Upper lobe of left lung (tissue), 6 donors: ENCODE measurements around the gene C2orf49. TPM values are rescaled to one million over a fixed set of nuclear protein-coding genes. Genes with fewer than 3 reads are reported as not detected.

Experiments
- ATAC-seq, 2 donors: fragments of 200-7000 bp; cut with Tn5 transposase; one replicate each; pipeline ENCODE4 v1.9.1; 2022; ENCODE audit warnings: mild to moderate bottlenecking in 2 of 2, moderate library complexity in 2 of 2; ENCODE audit not compliant: low FRiP score in 2 of 2
- DNase-seq, 2 donors: peaks; one replicate each; pipeline ENCODE4 v3.0.0-alpha.2; 2019 to 2020
- H3K27ac ChIP-seq, 4 donors: fragments of 200-600 bp; sonication (generic); one replicate each; pipeline ENCODE4 v1.5.1; 2016 to 2019
- H3K27me3 ChIP-seq, 4 donors: fragments of 200-600 bp; sonication (generic); one replicate each; pipeline ENCODE4 v1.5.1; 2017 to 2019
- H3K36me3 ChIP-seq, 4 donors: fragments of 200-600 bp; sonication (generic); one replicate each; pipeline ENCODE4 v1.5.1; 2016 to 2019
- H3K4me1 ChIP-seq, 4 donors: fragments of 200-600 bp; sonication (generic); one replicate each; pipeline ENCODE4 v1.5.1; 2018 to 2019
- H3K4me3 ChIP-seq, 4 donors: fragments of 200-600 bp; sonication (generic); one replicate each; pipeline ENCODE4 v1.5.1; 2017 to 2019; ENCODE audit warnings: mild to moderate bottlenecking in 2 of 4, moderate library complexity in 1 of 4
- H3K9me3 ChIP-seq, 4 donors: fragments of 200-600 bp; sonication (generic); one replicate each; pipeline ENCODE4 v1.5.1; 2018 to 2019
- CTCF ChIP-seq, 6 experiments: fragments of 450-650 bp in 4 of 6; fragments of 200-600 bp in 2 of 6; sonication (generic) in 2 of 6; IDR thresholded peaks; one replicate each; pipeline ENCODE4 v1.5.1; 2016 to 2019; ENCODE audit warnings: antibody characterized with exemption in 6 of 6
- EP300 ChIP-seq, 4 donors: sonication (generic); formaldehyde crosslinking; IDR thresholded peaks; one replicate each; pipeline ENCODE4 v1.5.1; 2017; ENCODE audit warnings: antibody characterized with exemption in 4 of 4, control low read depth in 2 of 4
- POLR2A ChIP-seq, 4 donors: fragments of 450-650 bp; IDR thresholded peaks; one replicate each; pipeline ENCODE4 v1.5.1; 2016 to 2017; ENCODE audit warnings: antibody characterized with exemption in 4 of 4, mild to moderate bottlenecking in 2 of 4
- POLR2AphosphoS5 ChIP-seq, 2 donors: sonication (generic); formaldehyde crosslinking; IDR thresholded peaks; one replicate each; pipeline ENCODE4 v1.5.1; 2017; ENCODE audit warnings: antibody characterized with exemption in 2 of 2
- WGBS, 2 donors: methylation state at CpG; one replicate each; pipeline ENCODE4 v1.1.5; 2017 to 2018; 5-methylcytosine and 5-hydroxymethylcytosine counted together
- total RNA-seq, 6 donors: library from RNA; depleted of rRNA in 4 of 6; stranded (reverse); fragments of >200 nt in 4 of 6; gene quantifications; one replicate each; pipeline versions ENCODE4 v1.1.0 to v1.2.1, GENCODE V29; 2016 to 2021
- donor health status: DM: no; HTN: no; CAD: no; lungs with moderate emphysema.
- donor health status: DM: no; HTN: yes; CAD: no; lungs with severe emphysema.

The C2orf49 gene
- total RNA-seq, 6 donors from 2014 or later = 12.8 to 38.5 (median 13.5) TPM

- H3K27ac ChIP-seq = no peak overlapping the region
- H3K36me3 ChIP-seq = peaks cover 0 to 3% (median 0%) of the 10 kb centered on the region in 4 donors
These were observed 32.7 kb downstream of the C2orf49 start for GRCh38 chr2:105369777-105370690.

GRCh38 chr2:105371156-105371555, 33.8 kb downstream of the C2orf49 start:
- H3K27ac ChIP-seq = no peak overlapping the region
- 92 to 99% methylated on average over 10 of the region's 10 CpGs for WGBS, 2 donors
- no peak for ATAC-seq
- H3K27me3 ChIP-seq = no peaks in the 10 kb centered on the region
- peaks cover 6 to 14% (median 11%) of the 10 kb centered on the region in 4 donors for H3K4me1 ChIP-seq
- no peak for DNase-seq
- H3K9me3 ChIP-seq = no peaks in the 10 kb centered on the region
- TF ChIP-seq EP300 (IDR thresholded peaks at IDR 0.05) = no peak
- no peak for TF ChIP-seq CTCF (IDR thresholded peaks at IDR 0.05)
- no peak for TF ChIP-seq POLR2AphosphoS5 (IDR thresholded peaks at IDR 0.05)
- TF ChIP-seq POLR2A (IDR thresholded peaks at IDR 0.05) = no peak
- no peak overlapping the region for H3K4me3 ChIP-seq
- H3K36me3 ChIP-seq = peaks cover 0 to 3% (median 0%) of the 10 kb centered on the region in 4 donors

More at GRCh38 chr2:105369777-105370690, 32.7 kb downstream of the C2orf49 start:
- H3K4me3 ChIP-seq = no peak overlapping the region
- peaks cover 6 to 14% (median 11%) of the 10 kb centered on the region in 4 donors for H3K4me1 ChIP-seq
- ATAC-seq = peak; percentile 86 to 93
- TF ChIP-seq CTCF (IDR thresholded peaks at IDR 0.05) (peak; percentile 81 to 96 (median 91)), POLR2AphosphoS5 (IDR thresholded peaks at IDR 0.05) (no peak)
- DNase-seq = peak; percentile 82 to 87
- H3K27me3 ChIP-seq = no peaks in the 10 kb centered on the region
- WGBS, 2 donors = 38 to 48% methylated on average over 22 to 30 of the region's 30 CpGs
- no peaks in the 10 kb centered on the region for H3K9me3 ChIP-seq

- no peak for DNase-seq
- H3K27ac ChIP-seq = no peak overlapping the region
- TF ChIP-seq POLR2AphosphoS5 (IDR thresholded peaks at IDR 0.05) = no peak
- TF ChIP-seq POLR2A (IDR thresholded peaks at IDR 0.05) = no peak
- no peak for TF ChIP-seq CTCF (IDR thresholded peaks at IDR 0.05)
- TF ChIP-seq EP300 (IDR thresholded peaks at IDR 0.05) = no peak
These were observed 34.5 kb downstream of the C2orf49 start for GRCh38 chr2:105371810-105372209.

GRCh38 chr2:105373344-105373781, 36.0 kb downstream of the C2orf49 start:
- 57 to 68% methylated on average over 8 of the region's 9 CpGs for WGBS, 2 donors
- DNase-seq (no peak), ATAC-seq (peak in 1 of 2 donors; percentile 42)
- Histone ChIP-seq H3K9me3 (no peaks in the 10 kb centered on the region), H3K36me3 (no peaks in the 10 kb centered on the region), H3K27ac (peak overlapping the region; percentile 24 to 68 (median 58)), H3K27me3 (no peaks in the 10 kb centered on the region), H3K4me3 (no peak overlapping the region), H3K4me1 (peaks cover 6 to 14% (median 11%) of the 10 kb centered on the region in 4 donors)
- TF ChIP-seq CTCF (IDR thresholded peaks at IDR 0.05) (no peak), EP300 (IDR thresholded peaks at IDR 0.05) (no peak), POLR2AphosphoS5 (IDR thresholded peaks at IDR 0.05) (no peak), POLR2A (IDR thresholded peaks at IDR 0.05) (no peak)

More at GRCh38 chr2:105371810-105372209, 34.5 kb downstream of the C2orf49 start:
- Histone ChIP-seq H3K9me3 (no peaks in the 10 kb centered on the region), H3K4me3 (no peak overlapping the region), H3K27me3 (no peaks in the 10 kb centered on the region), H3K4me1 (peaks cover 6 to 14% (median 11%) of the 10 kb centered on the region in 4 donors), H3K36me3 (no peaks in the 10 kb centered on the region)
- no peak for ATAC-seq
- WGBS, 2 donors = 69 to 84% methylated on average over 4 of the region's 4 CpGs
